Natural killer cell (primary cell): Measurements from ENCODE around the gene SLC6A7. TPM values are rescaled to one million over a fixed set of nuclear protein-coding genes. Genes with fewer than 3 reads are reported as not detected.
A peak's percentile ranks its signal among the peaks of the same experiment; 100 is the strongest.

Source experiments
- ATAC-seq, 3 donors: fragments of 150-1000 bp in 2 of 3; fragments of 200-7000 bp in 1 of 3; cut with Tn5 transposase; 1 replicate in 1 of 3; 2 replicates in 2 of 3; pipeline ENCODE4 v1.10.0; 2021; ENCODE audit warnings: mild to moderate bottlenecking in 2 of 3, moderate library complexity in 2 of 3
- DNase-seq, 2 donors: peaks; one replicate each; pipeline versions ENCODE4 v3.0.0 to v3.0.0-alpha.2; 2013 to 2021; ENCODE audit warnings: mixed read lengths in 1 of 2
- H3K27ac ChIP-seq: one replicate; pipeline ENCODE4 v1.5.1; 2013; ENCODE audit warnings: mild to moderate bottlenecking, low read length
- H3K27me3 ChIP-seq: one replicate; pipeline ENCODE4 v1.6.1; 2013; ENCODE audit warnings: low read length; ENCODE audit not compliant: control insufficient read depth, insufficient read depth
- H3K36me3 ChIP-seq: one replicate; pipeline ENCODE4 v1.6.1; 2013; ENCODE audit warnings: low read length; ENCODE audit not compliant: control insufficient read depth, insufficient read depth
- H3K4me1 ChIP-seq: one replicate; pipeline ENCODE4 v1.6.1; 2013; ENCODE audit warnings: low read length; ENCODE audit not compliant: control insufficient read depth, insufficient read depth
- H3K4me3 ChIP-seq: one replicate; pipeline ENCODE4 v1.5.1; 2013; ENCODE audit warnings: low read length
- H3K9me3 ChIP-seq: one replicate; pipeline ENCODE4 v1.6.1; 2013; ENCODE audit warnings: low read length; ENCODE audit not compliant: control insufficient read depth, insufficient read depth
- H3K27ac Mint-ChIP-seq, 2 donors: one replicate each; pipeline ENCODE4 v1.8.0; 2022; ENCODE audit warnings: mild to moderate bottlenecking in 2 of 2, mixed read lengths in 2 of 2, moderate library complexity in 1 of 2
- H3K27me3 Mint-ChIP-seq, 2 donors: one replicate each; pipeline ENCODE4 v1.8.0; 2022; ENCODE audit warnings: low read depth in 2 of 2, mixed read lengths in 2 of 2
- H3K36me3 Mint-ChIP-seq: one replicate; pipeline ENCODE4 v1.8.0; 2022; ENCODE audit warnings: mixed read lengths
- H3K4me1 Mint-ChIP-seq, 2 donors: one replicate each; pipeline ENCODE4 v1.8.0; 2022; ENCODE audit warnings: mixed read lengths in 2 of 2
- H3K4me3 Mint-ChIP-seq: one replicate; pipeline ENCODE4 v1.8.0; 2022; ENCODE audit warnings: mild to moderate bottlenecking, moderate library complexity, mixed read lengths
- H3K9me3 Mint-ChIP-seq, 2 donors: one replicate each; pipeline ENCODE4 v1.8.0; 2022; ENCODE audit warnings: mixed read lengths in 2 of 2
- WGBS: methylation state at CpG from one replicate; pipeline ENCODE4 v1.1.7; 2013; ENCODE audit warnings: missing lambda C conversion rate; ENCODE audit not compliant: insufficient coverage; 5-methylcytosine and 5-hydroxymethylcytosine counted together
- intact Hi-C: fragments of 100-400 bp; cut with micrococcal nuclease; formaldehyde crosslinking; loops from one replicate; pipeline ENCODE4 v1.14.2; 2022
- total RNA-seq, 4 donors: library from RNA; stranded (reverse); fragments of 120-200 nt in 1 of 4; gene quantifications; one replicate each; pipeline versions ENCODE4 v1.2.3 to v1.2.4, GENCODE V29; 2013 to 2022
- TF ChIP-seq, protein P1 (sequence below): fragments of 200-600 bp; IDR thresholded peaks from one replicate; pipeline ENCODE4 v1.8.0; 2022; ENCODE audit warnings: antibody characterized with exemption

The SLC6A7 gene
- total RNA-seq, 3 donors from 2014 or later (not counting 1 experiment from before 2014, with no cell fraction given) = not detected

DNA sequence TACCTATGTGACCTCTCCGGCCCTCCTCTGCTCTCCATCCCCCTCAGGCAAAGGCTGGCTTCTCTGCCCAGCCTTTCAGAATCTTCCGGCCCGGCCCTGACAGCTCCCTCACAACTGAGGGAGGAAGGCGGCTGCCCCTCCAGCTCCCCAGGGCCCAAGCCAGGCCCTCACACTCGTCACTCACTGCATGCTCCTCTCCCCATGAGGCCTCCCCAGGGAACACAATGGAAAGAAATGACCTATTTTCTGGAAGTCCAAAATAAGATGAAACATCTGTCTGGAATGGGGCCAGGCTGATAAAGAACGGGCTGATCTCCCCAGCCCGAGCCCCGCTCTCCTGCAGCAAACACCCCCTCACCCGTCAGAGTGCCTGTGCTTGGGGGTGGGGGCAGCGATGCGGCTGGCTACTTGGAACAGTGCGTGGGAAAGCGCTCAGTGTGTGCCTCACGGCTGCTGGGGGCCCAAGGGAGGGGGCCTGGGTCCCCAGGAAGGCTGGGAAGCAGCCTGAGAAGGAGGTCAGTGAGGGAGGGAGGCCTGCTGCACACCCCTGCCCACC is 45.5 kb upstream of the SLC6A7 start:
- Mint-ChIP-seq H3K4me1 (peaks cover 55 to 70% of the 10 kb centered on the region in 2 donors), H3K27ac (peak overlapping the region; percentile 21 to 82), H3K4me3 (no peak overlapping the region), H3K36me3 (no peaks in the 10 kb centered on the region), H3K9me3 (no peaks in the 10 kb centered on the region), H3K27me3 (peaks cover 0 to 4% of the 10 kb centered on the region in 2 donors)
- Histone ChIP-seq H3K9me3 (no peaks in the 10 kb centered on the region), H3K27ac (no peak overlapping the region), H3K27me3 (no peaks in the 10 kb centered on the region), H3K4me3 (no peak overlapping the region), H3K36me3 (no peaks in the 10 kb centered on the region), H3K4me1 (peaks cover 34% of the 10 kb centered on the region)
- ATAC-seq = no peak
- intact Hi-C loops = no loop called here
- TF ChIP-seq, protein P1, sequence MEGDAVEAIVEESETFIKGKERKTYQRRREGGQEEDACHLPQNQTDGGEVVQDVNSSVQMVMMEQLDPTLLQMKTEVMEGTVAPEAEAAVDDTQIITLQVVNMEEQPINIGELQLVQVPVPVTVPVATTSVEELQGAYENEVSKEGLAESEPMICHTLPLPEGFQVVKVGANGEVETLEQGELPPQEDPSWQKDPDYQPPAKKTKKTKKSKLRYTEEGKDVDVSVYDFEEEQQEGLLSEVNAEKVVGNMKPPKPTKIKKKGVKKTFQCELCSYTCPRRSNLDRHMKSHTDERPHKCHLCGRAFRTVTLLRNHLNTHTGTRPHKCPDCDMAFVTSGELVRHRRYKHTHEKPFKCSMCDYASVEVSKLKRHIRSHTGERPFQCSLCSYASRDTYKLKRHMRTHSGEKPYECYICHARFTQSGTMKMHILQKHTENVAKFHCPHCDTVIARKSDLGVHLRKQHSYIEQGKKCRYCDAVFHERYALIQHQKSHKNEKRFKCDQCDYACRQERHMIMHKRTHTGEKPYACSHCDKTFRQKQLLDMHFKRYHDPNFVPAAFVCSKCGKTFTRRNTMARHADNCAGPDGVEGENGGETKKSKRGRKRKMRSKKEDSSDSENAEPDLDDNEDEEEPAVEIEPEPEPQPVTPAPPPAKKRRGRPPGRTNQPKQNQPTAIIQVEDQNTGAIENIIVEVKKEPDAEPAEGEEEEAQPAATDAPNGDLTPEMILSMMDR = no peak
- no peak for DNase-seq
- WGBS = 68% methylated on average over 14 of the region's 14 CpGs

DNA sequence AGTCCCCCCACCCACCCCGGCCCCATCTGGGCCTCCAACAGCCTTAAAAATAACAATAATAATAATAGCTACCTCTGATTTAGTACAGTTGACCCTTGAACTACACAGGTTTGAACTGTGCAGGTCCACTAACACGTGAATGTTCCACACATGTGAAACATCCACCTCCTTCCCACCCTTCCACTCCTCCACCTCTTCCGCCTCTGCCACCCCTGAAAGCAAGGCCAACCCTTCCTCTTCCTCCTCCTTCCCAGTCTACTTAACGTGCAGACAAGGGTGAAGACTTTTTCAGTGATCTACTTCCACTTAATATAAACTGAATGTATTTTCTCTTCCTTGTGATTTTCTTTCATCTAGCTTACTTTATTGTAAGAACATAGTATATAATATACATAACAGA is 45.0 kb upstream of the SLC6A7 start:
- Mint-ChIP-seq H3K4me3 (peak overlapping the region; percentile 61), H3K27me3 (peaks cover 0 to 4% of the 10 kb centered on the region in 2 donors), H3K4me1 (peaks cover 60 to 76% of the 10 kb centered on the region in 2 donors), H3K9me3 (no peaks in the 10 kb centered on the region), H3K36me3 (no peaks in the 10 kb centered on the region), H3K27ac (peak overlapping the region; percentile 45 to 82)
- no peaks in the 10 kb centered on the region for H3K27me3 ChIP-seq
- intact Hi-C loops = no loop called here
- WGBS = 68% methylated on average over 3 of the region's 4 CpGs
- DNase-seq (no peak), ATAC-seq (no peak)
- peaks cover 39% of the 10 kb centered on the region for H3K4me1 ChIP-seq
- TF ChIP-seq, protein P1 = no peak
- no peak overlapping the region for H3K27ac ChIP-seq
- H3K36me3 ChIP-seq = no peaks in the 10 kb centered on the region
- no peaks in the 10 kb centered on the region for H3K9me3 ChIP-seq
- H3K4me3 ChIP-seq = no peak overlapping the region

DNA sequence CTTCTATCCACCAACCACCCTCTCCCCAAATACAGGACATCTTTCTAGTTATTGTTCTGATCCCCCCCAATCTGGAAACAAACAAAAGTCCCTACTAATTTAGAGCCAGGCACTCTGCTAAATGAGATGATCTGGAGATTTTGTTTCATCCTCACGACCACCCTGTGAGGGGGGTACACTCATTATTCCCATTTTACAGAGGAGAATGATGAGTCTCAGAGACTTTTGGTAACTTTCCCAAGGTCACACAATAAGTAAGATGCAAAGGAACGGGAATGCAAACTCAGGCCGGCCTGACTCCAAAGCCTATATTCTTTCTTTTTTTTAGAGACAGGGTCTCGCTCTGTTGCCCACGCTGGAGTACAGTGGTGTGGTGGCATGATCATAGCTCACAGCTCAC is 43.6 kb upstream of the SLC6A7 start:
- peaks cover 52% of the 10 kb centered on the region for H3K4me1 ChIP-seq
- Mint-ChIP-seq H3K9me3 (no peaks in the 10 kb centered on the region), H3K4me1 (peaks cover 60 to 73% of the 10 kb centered on the region in 2 donors), H3K36me3 (no peaks in the 10 kb centered on the region), H3K27ac (peak overlapping the region in 1 of 2 donors; percentile 12), H3K4me3 (peak overlapping the region; percentile 0), H3K27me3 (peaks cover 0 to 4% of the 10 kb centered on the region in 2 donors)
- no peaks in the 10 kb centered on the region for H3K27me3 ChIP-seq
- TF ChIP-seq, protein P1 = no peak
- ATAC-seq = no peak
- H3K27ac ChIP-seq = no peak overlapping the region
- no peak for DNase-seq
- H3K4me3 ChIP-seq = no peak overlapping the region
- WGBS = 89% methylated on average over 5 of the region's 5 CpGs
- H3K36me3 ChIP-seq = no peaks in the 10 kb centered on the region
- intact Hi-C loops = no loop called here
- no peaks in the 10 kb centered on the region for H3K9me3 ChIP-seq
